Measurements from ENCODE around the gene KRT81.

DNA sequence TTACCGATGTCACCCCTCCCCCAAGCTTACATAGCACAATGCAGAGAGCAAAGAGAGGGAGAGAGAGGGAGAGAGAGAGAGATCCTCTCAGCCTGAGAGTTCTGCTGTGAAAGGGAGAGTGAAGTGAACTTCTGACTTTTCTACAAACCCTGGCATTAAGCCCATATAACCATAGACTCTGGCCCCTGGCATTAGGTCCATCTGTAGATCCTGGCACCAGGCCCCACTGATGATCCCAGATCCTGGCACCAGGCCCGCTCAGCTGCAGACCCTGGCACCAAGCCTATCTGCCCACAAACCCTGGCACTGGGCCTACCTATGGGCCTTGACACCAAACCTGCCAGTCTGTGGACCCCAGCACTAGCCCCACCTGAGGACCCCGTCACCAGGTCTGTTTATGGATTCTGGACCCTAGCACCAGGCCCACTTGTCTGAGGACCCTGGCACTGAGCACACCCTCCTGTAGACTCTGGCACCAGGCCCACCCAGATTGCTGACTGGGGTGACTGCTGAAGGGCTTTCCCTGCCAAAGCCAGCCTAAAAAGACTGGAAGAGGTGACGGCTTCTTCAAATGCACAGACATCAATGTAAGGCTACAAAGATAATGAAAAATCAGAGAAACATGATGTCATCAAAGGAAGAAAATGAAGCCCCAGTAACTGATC lies 44.4 kb upstream of the KRT81 start:
- TF ChIP-seq CTCF (conservative IDR thresholded peaks at IDR 0.05): no peak
- TF ChIP-seq EZH2 (IDR thresholded peaks at IDR 0.05; ENCODE audit: low read depth): no peak

All from PC-9 (cell line).